ENCODE measurements around the gene PIK3R3. TPM values are rescaled to one million over a fixed set of nuclear protein-coding genes. Genes with fewer than 3 reads are reported as not detected.
A peak's percentile ranks its signal among the peaks of the same experiment; 100 is the strongest.

The PIK3R3 gene
- polyA plus RNA-seq, 1 donor (not counting 4 experiments of a cell fraction or from before 2014, with no cell fraction given), result 11.9 TPM

GRCh38 chr1:46026531-46026930, 105.9 kb downstream of the PIK3R3 start:
- Histone ChIP-seq H3K36me3 (ENCODE audit: control insufficient read depth in 2 of 2, extremely low read depth in 1 of 2, insufficient read depth in 2 of 2, low read length in 2 of 2) (peaks cover 10 to 11% of the 10 kb centered on the region in 2 experiments), H3K79me2 (ENCODE audit: control insufficient read depth, insufficient read depth, low read length) (no peaks in the 10 kb centered on the region), H2AFZ (ENCODE audit: control insufficient read depth, low read length) (no peak overlapping the region), H3K27me3 (ENCODE audit: control insufficient read depth, extremely low read depth, insufficient read depth, low read length) (no peaks in the 10 kb centered on the region), H3K9me3 (ENCODE audit: control insufficient read depth, low read depth, low read length) (no peaks in the 10 kb centered on the region), H3K27ac (ENCODE audit: control insufficient read depth, insufficient read depth, low read length) (no peak overlapping the region), H4K20me1 (ENCODE audit: control insufficient read depth, extremely low read depth, insufficient read depth, low read length) (no peaks in the 10 kb centered on the region), H3K4me3 (ENCODE audit: control insufficient read depth in 2 of 3, extremely low read depth in 1 of 3, insufficient read depth in 2 of 3, low read depth in 1 of 3, low read length in 3 of 3) (no peak overlapping the region), H3K9ac (ENCODE audit: control insufficient read depth, extremely low read depth, insufficient read depth, low read length) (no peak overlapping the region), H3K4me2 (ENCODE audit: control insufficient read depth, extremely low read depth, insufficient read depth, low read depth, low read length) (no peak overlapping the region), H3K4me1 (ENCODE audit: control insufficient read depth, extremely low read depth, insufficient read depth, low read length) (no peaks in the 10 kb centered on the region), H3K9me1 (ENCODE audit: control insufficient read depth, extremely low read depth, insufficient read depth, low read length) (no peaks in the 10 kb centered on the region)
- dilution Hi-C loops (cut with MboI; ENCODE audit: extremely low pct_ligation_motif_present, low sequenced_read_pairs), result loop anchor here (25.0 kb wide), 1 partner anchor 161 kb away; the partner anchor contains the start of genes P3R3URF, POMGNT1 and TSPAN1
- TF ChIP-seq CTCF (optimal IDR thresholded peaks at IDR 0.05 in 1 of 3, IDR thresholded peaks at IDR 0.05 in 1 of 3, conservative IDR thresholded peaks at IDR 0.05 in 1 of 3; ENCODE audit: extremely low read depth in 1 of 3, insufficient read depth in 2 of 3, low read length in 3 of 3) (no peak), EZH2 (IDR thresholded peaks at IDR 0.05; ENCODE audit: low read length) (no peak)
- DNase-seq (ENCODE audit: low read depth, low spot score) (no peak), FAIRE-seq (no peak)

GRCh38 chr1:46021046-46021996, 111.1 kb downstream of the PIK3R3 start:
- DNase-seq (ENCODE audit: low read depth, low spot score) (no peak), FAIRE-seq (no peak)
- Histone ChIP-seq H2AFZ (ENCODE audit: control insufficient read depth, low read length) (no peak overlapping the region), H3K9me1 (ENCODE audit: control insufficient read depth, extremely low read depth, insufficient read depth, low read length) (no peaks in the 10 kb centered on the region), H3K36me3 (ENCODE audit: control insufficient read depth in 2 of 2, extremely low read depth in 1 of 2, insufficient read depth in 2 of 2, low read length in 2 of 2) (peaks cover 8 to 9% of the 10 kb centered on the region in 2 experiments), H3K9ac (ENCODE audit: control insufficient read depth, extremely low read depth, insufficient read depth, low read length) (no peak overlapping the region), H3K79me2 (ENCODE audit: control insufficient read depth, insufficient read depth, low read length) (no peaks in the 10 kb centered on the region), H3K4me3 (ENCODE audit: control insufficient read depth in 2 of 3, extremely low read depth in 1 of 3, insufficient read depth in 2 of 3, low read depth in 1 of 3, low read length in 3 of 3) (no peak overlapping the region), H3K4me1 (ENCODE audit: control insufficient read depth, extremely low read depth, insufficient read depth, low read length) (no peaks in the 10 kb centered on the region), H3K9me3 (ENCODE audit: control insufficient read depth, low read depth, low read length) (no peaks in the 10 kb centered on the region), H3K27me3 (ENCODE audit: control insufficient read depth, extremely low read depth, insufficient read depth, low read length) (no peaks in the 10 kb centered on the region), H3K4me2 (ENCODE audit: control insufficient read depth, extremely low read depth, insufficient read depth, low read depth, low read length) (no peak overlapping the region), H4K20me1 (ENCODE audit: control insufficient read depth, extremely low read depth, insufficient read depth, low read length) (no peaks in the 10 kb centered on the region), H3K27ac (ENCODE audit: control insufficient read depth, insufficient read depth, low read length) (no peak overlapping the region)
- TF ChIP-seq CTCF (optimal IDR thresholded peaks at IDR 0.05 in 1 of 3, IDR thresholded peaks at IDR 0.05 in 1 of 3, conservative IDR thresholded peaks at IDR 0.05 in 1 of 3; ENCODE audit: extremely low read depth in 1 of 3, insufficient read depth in 2 of 3, low read length in 3 of 3) (peak in 1 of 3 experiments; percentile 19), EZH2 (IDR thresholded peaks at IDR 0.05; ENCODE audit: low read length) (no peak)
- dilution Hi-C loops (cut with MboI; ENCODE audit: extremely low pct_ligation_motif_present, low sequenced_read_pairs), result no loop called here

Measured in keratinocyte (primary cell).